ENCODE results near the gene EPHA3.
"Not testable (repeated sequence)": the region's sequence is repeated elsewhere in the genome, so short reads cannot be mapped to it uniquely, and the experiment has no call there.

The EPHA3 gene

GRCh38 chr3:89287902-89288508, 180.6 kb downstream of the EPHA3 start:
- DNase-seq (ENCODE audit: low spot score), result no peak

GRCh38 chr3:89289574-89290190, 182.3 kb downstream of the EPHA3 start:
- DNase-seq (ENCODE audit: low spot score), result no peak

GRCh38 chr3:89297199-89297598, 189.8 kb downstream of the EPHA3 start:
- DNase-seq (ENCODE audit: low spot score), result no peak

- DNase-seq (ENCODE audit: low spot score), result no peak
These were observed 193.1 kb downstream of the EPHA3 start for GRCh38 chr3:89300526-89300925.

GRCh38 chr3:89300981-89301380, 193.6 kb downstream of the EPHA3 start:
- no peak for DNase-seq (ENCODE audit: low spot score)

- no peak for DNase-seq (ENCODE audit: low spot score)
These were observed 196.3 kb downstream of the EPHA3 start for GRCh38 chr3:89303701-89304100.

GRCh38 chr3:89306540-89306939, 199.1 kb downstream of the EPHA3 start:
- no peak for DNase-seq (ENCODE audit: low spot score)

GRCh38 chr3:89311581-89311980, 204.2 kb downstream of the EPHA3 start:
- DNase-seq (ENCODE audit: low spot score), result no peak

- DNase-seq (ENCODE audit: low spot score), result no peak
These were observed 204.7 kb downstream of the EPHA3 start for GRCh38 chr3:89312141-89312540.

- no peak for DNase-seq (ENCODE audit: low spot score)
These were observed 207.2 kb downstream of the EPHA3 start for GRCh38 chr3:89314454-89315098.

GRCh38 chr3:89315750-89316470, 208.5 kb downstream of the EPHA3 start:
- no peak for DNase-seq (ENCODE audit: low spot score)

- no peak for DNase-seq (ENCODE audit: low spot score)
These were observed 212.8 kb downstream of the EPHA3 start for GRCh38 chr3:89320186-89320585.

- DNase-seq (ENCODE audit: low spot score), result no peak
These were observed 219.6 kb downstream of the EPHA3 start for GRCh38 chr3:89326997-89327396.

GRCh38 chr3:89332386-89332785, 225.0 kb downstream of the EPHA3 start:
- no peak for DNase-seq (ENCODE audit: low spot score)

GRCh38 chr3:89332793-89333192, 225.4 kb downstream of the EPHA3 start:
- no peak for DNase-seq (ENCODE audit: low spot score)

- DNase-seq (ENCODE audit: low spot score), result no peak
These were observed 228.3 kb downstream of the EPHA3 start for GRCh38 chr3:89335693-89336092.

- no peak for DNase-seq (ENCODE audit: low spot score)
These were observed 233.0 kb downstream of the EPHA3 start for GRCh38 chr3:89340408-89340807.

- DNase-seq (ENCODE audit: low spot score), result no peak
These were observed 236.7 kb downstream of the EPHA3 start for GRCh38 chr3:89344076-89344475.

- DNase-seq (ENCODE audit: low spot score), result not testable (repeated sequence)
These were observed 243.5 kb downstream of the EPHA3 start for GRCh38 chr3:89350935-89351334.

GRCh38 chr3:89353465-89353864, 246.0 kb downstream of the EPHA3 start:
- no peak for DNase-seq (ENCODE audit: low spot score)

- no peak for DNase-seq (ENCODE audit: low spot score)
These were observed 250.9 kb downstream of the EPHA3 start for GRCh38 chr3:89358281-89358680.

GRCh38 chr3:89360156-89360555, 252.7 kb downstream of the EPHA3 start:
- no peak for DNase-seq (ENCODE audit: low spot score)

GRCh38 chr3:89362496-89362895, 255.1 kb downstream of the EPHA3 start:
- DNase-seq (ENCODE audit: low spot score), result no peak
